HG03520 (cell line): ENCODE measurements around the gene MUSK.

Experiments
- ATAC-seq: cut with Tn5 transposase; IDR thresholded peaks from one replicate; pipeline ENCODE4 v1.9.1; 2021; ENCODE audit warnings: mild to moderate bottlenecking, moderate library complexity; ENCODE audit not compliant: unreplicated experiment

Gene MUSK

DNA sequence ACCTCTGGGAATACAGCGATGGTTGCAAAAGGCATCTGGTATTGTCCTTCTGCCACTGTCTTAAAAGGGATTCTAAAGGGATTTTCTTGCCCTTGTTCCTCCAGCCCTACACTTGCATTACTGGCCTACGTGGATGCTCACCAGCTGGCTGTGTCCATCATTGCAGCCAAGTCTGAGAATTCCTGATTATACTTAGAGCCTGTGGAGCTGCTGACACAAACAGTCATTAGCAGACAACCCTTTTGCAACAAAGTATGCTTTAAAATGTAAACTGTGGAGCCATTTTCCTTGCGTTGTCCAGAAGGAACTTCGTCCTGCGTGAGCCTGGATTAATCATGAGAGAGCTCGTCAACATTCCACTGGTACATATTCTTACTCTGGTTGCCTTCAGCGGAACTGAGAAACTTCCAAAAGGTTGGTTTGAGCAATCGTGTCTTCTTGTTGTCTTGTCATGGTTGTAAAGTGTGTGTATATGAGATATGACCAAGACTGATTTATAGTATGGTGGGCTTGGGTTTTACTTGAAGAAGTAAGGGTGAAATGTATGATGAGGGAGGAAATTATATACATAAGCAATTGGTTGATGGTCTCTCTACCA, at the start of gene MUSK:
TSS of gene MUSK (plus strand) at position 222 of the 598 bp plus-strand sequence. CDS start at position 336, 114 bp downstream.
- no peak for ATAC-seq

DNA sequence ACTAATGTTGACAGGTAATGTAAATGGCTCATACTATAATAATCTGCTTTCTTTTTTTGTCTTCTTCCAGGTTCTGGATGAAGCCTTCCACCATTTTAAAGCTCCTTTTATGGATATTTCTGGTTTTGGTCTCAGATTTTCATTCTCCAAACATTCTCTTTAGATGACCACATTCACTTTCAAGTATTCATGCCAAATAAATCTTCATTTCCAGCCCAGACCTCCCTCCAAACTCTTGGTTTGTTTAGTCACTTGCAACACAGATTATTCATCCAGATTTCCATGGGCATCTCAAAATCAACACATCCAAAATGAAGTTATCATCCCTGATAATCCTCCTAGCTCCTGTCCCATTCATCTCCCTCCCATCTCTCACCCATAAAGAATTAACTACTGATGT, 48.8 kb upstream of the MUSK start:
- ATAC-seq: no peak

DNA sequence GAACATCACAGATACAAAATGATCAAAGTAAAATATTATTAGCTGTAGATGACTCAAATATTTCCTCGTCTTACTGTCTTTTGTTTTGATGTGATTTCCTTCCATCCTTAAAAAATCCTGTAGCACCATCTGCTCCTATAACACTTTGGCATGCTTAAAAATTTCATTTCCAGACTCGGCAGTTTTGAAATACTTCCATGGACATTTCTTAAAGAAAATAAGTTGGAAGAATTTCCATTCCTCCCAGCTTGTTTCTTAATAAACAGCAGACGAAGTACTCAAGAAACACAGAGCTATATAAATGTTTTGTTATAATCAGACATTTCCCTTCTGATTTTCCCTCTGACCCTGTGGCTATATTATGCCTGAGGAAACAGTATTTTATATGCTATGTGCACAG, 47.9 kb upstream of the MUSK start:
- no peak for ATAC-seq

DNA sequence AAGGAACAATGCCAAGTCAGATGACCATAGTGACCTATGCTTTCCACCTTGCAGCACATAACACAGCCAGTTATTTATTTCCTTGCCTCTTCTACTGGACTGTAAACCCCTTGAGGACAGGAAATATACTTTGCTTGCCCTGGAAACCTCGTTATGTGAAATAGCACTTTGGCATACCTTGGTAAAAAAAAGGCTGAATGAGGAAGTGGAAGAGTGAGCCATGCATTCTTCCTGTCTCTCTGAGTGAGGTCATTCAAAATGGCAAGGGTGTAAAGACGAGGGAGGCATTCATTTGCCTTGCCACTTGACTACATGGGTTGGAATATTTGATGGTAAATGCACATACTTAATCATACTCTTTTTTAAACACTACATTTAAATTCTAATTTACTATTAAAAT, 46.2 kb upstream of the MUSK start:
- ATAC-seq: no peak

DNA sequence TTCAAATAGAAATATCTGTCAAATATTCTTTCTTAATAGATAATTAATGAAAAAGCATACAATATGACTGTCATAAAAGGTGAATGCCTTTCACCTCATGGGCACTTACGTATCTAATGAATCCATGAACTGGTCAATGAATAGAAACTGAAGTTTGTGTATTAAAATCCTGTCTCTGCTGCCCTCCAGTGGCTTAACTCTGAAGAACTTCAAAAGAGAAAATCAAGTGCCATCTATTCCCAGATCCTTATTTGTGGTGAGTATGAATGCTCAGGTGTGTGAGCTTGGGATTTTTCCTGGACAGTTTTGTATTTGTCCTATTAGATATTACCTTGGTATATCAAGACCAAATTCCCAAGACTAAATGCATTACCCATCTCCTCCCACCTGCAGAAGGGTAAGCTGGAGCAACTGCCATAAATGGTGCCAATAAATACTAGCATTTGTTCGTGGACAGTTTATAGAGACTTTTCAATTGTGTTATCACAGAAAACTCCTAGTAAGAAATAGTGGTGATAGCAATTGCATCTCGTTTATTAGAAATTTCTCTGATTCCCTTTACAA, 45.0 kb upstream of the MUSK start:
- no peak for ATAC-seq

DNA sequence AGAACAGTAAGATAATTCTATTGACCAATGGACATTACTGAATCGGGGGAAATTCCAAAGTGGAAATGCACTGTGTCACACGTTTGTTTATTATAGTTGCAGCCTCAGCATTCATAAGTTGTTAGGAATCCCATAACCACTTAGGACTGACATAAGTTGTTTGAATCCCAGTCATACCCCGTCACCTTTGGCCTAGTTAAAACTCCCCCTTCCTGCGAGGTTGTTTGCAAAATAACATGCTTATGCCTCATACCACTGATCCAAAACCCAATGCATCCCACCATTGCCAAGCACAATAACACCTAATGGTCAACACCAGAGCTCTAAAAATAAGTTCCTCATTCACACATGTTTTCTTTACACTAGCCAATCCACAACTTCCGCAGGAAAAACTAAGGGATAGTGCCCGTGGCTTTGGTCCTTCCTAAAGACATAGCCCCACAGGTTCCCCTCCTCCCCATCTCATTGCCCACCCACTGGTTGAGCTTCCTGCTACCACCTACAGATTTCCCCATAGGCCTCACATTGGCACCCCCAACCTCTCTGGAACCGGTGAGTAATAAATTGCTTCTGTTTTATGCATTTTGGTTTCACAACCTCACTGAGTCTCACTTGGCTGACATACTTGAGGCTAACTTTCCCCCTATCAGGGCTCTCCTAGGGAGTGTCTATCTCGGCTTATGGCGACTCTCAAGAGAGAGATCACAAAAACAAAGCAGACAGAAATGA, 42.3 kb upstream of the MUSK start:
- ATAC-seq: peak; percentile 99

DNA sequence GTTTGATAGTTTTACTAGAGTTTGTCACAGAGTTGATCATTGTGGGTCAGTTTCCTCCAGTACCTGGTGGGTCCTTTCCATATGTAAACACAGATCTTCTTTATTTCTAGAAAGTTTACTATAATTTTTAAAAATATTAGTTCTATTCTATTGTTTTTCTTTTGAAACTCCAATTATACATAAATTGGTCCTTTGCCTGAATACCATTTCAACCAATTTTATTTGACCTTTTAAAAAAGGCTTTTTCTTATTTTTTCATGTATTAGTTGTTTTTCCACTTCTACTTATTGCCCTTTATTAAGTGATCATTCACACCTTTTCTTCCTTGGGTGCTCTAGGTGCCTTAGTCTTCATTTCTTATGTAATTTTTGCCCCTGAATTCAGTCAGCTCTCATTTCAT, 33.0 kb upstream of the MUSK start:
- ATAC-seq: no peak

DNA sequence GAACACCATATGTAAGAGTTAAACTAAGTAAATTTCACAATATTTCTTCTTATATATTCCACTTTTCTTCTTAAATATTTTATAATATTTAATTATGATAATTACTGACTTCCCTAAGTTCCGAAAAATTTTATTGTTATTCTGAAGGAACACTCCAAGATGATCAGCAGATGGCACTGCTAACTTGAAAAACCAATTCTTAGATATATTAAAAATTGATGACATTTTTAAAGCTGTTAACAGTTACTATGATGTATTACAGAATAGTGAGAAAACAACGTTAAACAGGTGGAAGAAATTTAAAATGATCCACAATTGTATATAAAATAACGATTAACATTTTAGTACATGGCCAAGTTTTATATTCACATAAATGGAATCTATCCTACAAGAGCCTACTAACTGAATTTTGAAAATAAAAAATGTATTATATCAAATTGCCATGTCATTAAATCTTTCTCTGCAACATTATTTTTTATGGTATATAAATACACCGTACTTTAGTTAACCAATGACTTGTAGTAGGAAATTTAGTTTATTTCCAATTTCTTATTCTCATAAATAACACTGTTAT, 30.1 kb upstream of the MUSK start:
- ATAC-seq: no peak

DNA sequence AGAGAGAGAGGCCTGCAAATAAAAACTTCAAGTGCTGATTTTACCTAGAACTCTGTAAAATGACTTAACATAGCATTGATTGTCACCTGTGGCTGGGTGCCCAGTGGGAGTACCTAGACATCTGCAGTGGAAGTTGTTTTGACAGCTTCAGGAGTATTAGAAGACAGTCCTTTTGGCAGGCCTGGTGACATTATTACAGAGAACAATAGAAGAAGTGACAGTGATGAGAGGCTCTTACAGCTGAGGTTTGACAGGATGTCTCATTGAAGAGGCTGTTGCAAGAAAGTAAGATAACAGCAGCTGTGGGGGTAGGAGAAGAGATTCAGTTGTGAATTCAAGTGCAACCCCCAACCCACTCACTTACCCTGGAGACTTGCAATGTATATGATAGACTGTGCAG, 27.9 kb upstream of the MUSK start:
- ATAC-seq: no peak

DNA sequence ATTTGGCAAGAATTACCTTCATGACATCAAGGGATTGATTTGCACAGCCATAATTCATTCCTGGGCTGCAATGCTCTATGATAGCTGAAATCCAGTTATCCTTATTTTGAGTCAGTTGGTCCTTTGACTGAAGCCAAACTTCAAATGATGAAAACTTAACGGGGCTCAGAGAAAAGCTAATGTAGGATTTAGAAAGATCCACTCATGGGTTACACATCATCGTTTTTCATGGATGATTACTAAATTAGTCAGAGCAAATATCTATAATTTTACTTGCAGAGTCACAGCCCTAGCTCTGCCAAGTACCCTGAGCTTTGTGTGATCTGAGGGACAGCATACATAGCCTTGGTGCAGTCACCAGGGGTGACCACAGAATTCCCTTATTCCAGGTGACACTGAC, 27.3 kb upstream of the MUSK start:
- no peak for ATAC-seq

DNA sequence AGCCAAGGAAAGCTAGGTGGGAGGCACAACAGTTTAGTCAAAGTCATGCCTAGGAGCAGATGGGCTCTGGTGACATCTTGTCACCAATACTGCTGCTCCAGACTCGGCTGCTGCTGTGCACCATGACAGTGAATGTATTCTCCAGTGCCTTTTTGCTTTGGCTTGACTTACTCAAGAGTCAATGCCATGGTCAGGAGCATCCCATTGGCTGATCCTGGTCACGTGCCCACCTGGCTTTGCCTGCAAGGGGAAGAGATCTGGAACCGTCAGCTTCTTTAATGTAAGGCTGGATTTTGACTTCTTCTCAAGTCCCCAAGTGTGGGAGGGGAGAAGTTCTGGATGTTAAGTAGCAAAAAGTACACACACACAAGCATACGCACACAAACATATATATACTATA, 19.9 kb upstream of the MUSK start:
- no peak for ATAC-seq

DNA sequence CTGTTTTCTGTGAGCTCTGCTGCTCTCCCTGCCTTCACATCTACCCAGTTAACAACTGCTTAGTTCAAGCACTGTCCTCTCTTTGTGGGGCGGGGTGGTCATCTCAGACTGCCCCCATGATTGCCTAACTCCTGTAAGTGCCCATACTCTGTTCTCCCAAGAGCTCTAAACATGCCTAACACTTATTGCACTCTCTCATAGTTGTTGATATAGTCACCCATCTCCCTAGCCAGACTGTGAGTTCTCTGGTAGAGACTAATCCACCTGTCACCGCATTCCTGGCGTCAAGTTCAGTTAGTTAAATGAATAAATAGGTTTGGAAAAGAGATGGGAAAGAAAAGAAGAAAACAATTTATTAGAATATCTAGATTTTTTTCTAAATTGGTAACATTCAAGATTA, 18.3 kb upstream of the MUSK start:
- ATAC-seq: no peak

DNA sequence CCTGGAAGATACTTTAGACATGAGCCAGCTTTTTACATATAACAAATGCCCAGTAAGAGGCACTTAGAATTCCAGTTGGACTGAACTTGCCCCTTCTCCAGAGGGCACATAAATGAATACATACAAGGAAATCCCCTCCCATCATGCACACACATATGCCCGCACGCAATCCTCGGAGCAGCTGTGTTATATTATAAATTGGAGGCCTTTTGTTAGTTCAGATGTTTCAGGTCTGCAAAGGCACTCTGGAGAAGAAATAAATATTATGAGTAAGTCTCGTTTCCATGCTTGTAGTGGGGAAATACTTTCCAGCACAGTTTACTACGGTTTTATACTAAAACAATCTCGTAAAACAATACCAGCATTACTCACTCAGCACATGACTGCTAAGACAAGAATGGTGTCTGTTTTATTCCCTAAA, 17.6 kb upstream of the MUSK start:
- ATAC-seq: no peak

DNA sequence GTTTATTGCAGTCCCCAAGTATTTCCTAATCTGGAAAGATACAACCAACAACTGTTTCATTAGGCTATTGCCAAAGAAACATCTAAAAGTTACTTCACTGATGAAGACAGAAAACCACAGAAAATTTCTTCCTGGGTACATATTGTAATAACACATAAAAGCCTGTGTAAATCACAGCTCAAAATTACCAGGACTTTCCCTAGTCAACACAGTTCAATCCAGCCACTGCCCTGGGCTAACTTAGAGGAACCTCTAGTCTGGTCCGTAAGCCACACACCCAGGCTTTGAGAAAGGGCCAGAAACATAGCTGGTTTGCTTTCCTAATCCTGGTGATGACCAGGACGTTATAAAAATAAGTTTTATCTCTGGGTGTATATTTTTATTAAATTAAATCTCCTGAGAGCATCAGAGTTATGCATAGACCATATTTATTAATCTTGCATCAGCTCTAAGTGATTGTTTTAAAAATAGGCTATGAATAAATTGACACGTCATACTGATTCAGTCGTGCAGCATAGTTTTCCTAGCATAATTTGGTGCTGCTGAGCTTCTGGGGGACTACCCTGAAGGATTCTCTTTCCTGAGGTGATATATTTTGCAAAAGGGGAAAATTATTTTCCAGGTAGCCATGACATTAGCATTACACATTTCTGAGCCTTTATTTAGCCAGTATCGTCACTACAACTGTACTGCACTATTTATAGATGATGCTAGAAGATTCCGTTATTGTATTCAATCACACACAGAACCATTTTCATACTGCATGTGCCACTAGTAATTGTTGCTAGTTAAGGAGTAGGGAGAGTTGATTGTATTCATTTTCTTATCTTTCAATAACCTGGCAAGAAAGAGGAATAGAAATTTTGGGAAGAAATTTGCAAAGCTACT, 12.6 kb upstream of the MUSK start:
- no peak for ATAC-seq

DNA sequence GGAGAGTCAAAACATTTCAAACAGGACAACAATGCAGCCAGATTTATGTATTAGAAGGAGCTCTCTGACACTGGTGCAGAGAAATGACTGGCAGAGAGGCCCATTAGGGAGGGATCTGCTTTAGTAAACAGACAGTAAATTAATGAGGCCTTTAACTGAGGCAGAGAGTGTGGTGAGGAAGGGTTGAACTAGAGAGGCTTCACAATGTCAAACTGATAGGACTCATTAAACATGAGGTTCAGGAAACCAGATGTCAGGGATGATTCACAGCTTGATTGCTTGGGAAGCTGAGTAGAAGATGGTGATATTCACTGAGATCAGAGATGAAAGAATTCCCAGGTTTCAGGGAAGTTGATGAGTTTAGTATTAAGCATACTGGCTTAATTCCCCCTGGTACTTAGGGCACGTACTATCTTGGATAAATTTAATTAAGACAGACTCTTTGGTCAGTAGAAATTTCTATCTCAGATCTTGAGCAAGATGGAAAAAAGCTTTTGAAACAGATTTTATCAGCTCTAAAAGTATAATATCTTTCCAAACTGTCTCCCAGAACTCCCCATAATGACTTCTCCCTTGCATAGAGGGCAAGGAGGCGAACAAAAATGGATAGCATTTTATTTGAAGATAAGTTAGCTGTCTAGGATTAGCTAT, 8.6 kb upstream of the MUSK start:
- no peak for ATAC-seq

DNA sequence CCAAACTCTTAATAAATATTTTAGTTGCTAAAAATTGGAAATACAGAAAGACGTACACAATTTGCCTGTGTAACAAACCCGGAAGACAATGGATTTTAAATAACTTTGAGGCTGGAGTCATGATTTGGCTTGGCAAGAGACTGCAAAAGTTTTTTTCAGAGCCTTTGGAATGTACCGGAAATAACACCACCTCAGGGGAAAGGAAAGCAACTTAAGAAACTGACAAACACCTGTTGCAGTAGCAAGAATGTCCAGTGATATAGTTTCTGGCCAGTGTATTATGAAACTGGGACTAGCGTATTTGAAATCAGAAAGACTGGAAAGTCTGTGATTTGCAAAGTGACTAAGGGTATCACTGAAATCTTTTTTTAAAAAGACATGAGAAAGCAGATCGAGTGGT, 842 bp downstream of the MUSK start:
- no peak for ATAC-seq

DNA sequence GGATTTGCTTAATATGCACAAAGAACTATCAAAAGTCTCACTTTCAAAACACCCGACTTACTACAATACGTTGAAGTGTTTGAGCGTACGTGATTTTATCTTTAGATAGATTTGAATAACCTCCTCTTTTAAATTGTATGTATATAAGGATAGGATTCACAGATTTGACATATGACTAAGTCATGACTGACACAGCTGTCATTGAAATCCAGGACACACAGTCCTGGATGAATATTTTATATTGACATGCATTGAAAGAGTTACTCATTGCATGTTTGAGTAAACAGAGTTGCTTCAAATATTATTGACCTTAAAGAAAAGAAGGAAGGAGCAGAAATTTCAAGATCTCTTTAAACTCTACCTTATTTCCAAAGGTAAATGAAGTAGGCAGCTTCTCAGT, 3.3 kb downstream of the MUSK start:
- no peak for ATAC-seq

DNA sequence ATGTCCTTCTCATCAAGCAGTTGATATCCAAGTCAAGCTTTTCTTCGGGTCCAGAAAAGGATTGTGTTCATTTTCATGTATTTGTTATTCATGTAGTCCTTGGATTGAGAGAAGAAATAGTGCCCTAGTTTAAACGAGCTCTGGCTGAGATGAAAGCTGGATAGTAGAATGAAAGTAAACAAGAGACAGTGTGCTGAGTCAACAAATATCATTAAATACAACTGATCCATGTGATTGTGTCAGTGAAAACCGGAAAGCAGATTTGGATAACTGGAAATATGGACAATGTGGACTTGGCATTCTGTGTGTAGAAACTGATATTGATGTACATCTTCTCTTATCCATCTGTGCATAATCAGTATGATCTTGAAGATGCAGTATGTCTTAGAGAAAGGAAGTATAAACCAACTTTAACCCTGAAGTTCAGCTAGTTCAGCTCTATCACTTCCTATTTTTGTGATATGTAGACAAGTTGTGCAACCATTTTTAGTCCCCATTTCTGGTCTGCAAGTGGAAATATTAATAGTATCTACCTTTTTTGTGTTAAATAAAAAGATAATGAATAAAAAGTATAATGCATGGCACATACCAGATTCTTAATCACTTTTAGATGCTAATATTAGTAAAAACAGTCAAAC, 4.4 kb downstream of the MUSK start:
- ATAC-seq: no peak

DNA sequence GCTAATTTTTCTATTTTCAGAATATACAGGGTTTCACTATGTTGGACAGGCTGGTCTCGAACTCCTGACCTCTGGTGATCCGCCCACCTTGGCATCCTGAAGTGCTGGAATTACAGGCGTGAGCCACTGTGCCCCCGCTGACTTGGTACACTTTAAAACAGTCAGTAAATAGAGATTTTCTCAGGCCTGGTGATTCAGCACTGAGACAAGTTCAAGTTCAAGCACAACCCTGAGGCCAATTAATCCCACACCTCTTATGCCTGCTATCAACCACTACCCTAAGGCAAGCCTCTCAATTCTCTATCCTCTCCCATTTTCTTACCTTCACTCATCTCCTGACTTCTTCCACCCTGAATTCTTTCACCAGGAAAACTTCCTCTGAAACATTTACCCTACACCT, 18.9 kb downstream of the MUSK start:
- ATAC-seq: no peak

DNA sequence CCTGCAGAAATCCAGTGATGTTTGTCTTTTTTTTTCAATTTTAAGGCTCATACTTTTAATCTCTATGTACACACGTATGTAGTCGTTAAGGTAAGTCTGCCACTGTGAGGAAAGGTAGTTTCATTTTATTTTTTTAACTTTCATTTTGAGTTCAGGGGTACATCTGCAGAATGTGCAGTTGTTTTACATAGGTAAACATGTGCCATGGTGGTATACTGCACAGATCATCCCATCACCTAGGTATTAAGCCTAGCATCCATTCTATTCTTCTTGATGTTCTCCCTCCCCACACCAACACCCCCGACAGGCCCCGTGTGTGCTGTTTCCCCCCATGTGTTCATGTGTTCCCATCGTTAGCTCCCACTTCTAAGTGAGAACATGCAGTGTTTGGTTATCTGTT, 19.7 kb downstream of the MUSK start:
- no peak for ATAC-seq
